Fibroblast of pulmonary artery (primary cell): Measurements from ENCODE around the gene DCBLD1.

Experiments
- DNase-seq: peaks from one replicate; pipeline ENCODE4 v3.0.0-alpha.2; 2010; ENCODE audit warnings: low read depth
- H3K4me3 ChIP-seq: replicated peaks from 2 replicates; pipeline ENCODE4 v1.5.1; 2011; ENCODE audit warnings: low read depth, mild to moderate bottlenecking, control low read depth, low read length, moderate library complexity
- CTCF ChIP-seq: IDR thresholded peaks from 2 replicates; pipeline ENCODE4 v1.5.1; 2011; ENCODE audit warnings: mild to moderate bottlenecking, control low read depth, low read length, inconsistent platforms; ENCODE audit errors: missing control alignments

DCBLD1 gene

GRCh38 chr6:117505311-117505710, 22.8 kb downstream of the DCBLD1 start:
- H3K4me3 ChIP-seq: no peak overlapping the region
- TF ChIP-seq CTCF: no peak
- DNase-seq: no peak

GRCh38 chr6:117506180-117506835, 23.8 kb downstream of the DCBLD1 start:
- TF ChIP-seq CTCF: no peak
- no peak overlapping the region for H3K4me3 ChIP-seq
- peak; percentile 67 for DNase-seq

GRCh38 chr6:117506907-117507306, 24.4 kb downstream of the DCBLD1 start:
- no peak for TF ChIP-seq CTCF
- no peak for DNase-seq
- H3K4me3 ChIP-seq: no peak overlapping the region

- no peak overlapping the region for H3K4me3 ChIP-seq
- no peak for DNase-seq
- TF ChIP-seq CTCF: no peak
These were observed 26.0 kb downstream of the DCBLD1 start for GRCh38 chr6:117508450-117508971.

- no peak for TF ChIP-seq CTCF
- no peak for DNase-seq
- H3K4me3 ChIP-seq: no peak overlapping the region
These were observed 26.5 kb downstream of the DCBLD1 start for GRCh38 chr6:117509021-117509420.

- no peak for TF ChIP-seq CTCF
- no peak for DNase-seq
- H3K4me3 ChIP-seq: no peak overlapping the region
These were observed 29.8 kb downstream of the DCBLD1 start for GRCh38 chr6:117512056-117512828.
